GM13977 (cell line): ENCODE data around the gene PIF1.

Experiments
- DNase-seq: peaks from one replicate; pipeline ENCODE4 v3.0.0; 2012; ENCODE audit warnings: low spot score
- CTCF ChIP-seq: IDR thresholded peaks from 2 replicates; pipeline ENCODE4 v1.5.1; 2012; ENCODE audit warnings: mild to moderate bottlenecking, control low read depth; ENCODE audit not compliant: insufficient read depth; ENCODE audit errors: extremely low read depth, missing control alignments
- in situ Hi-C: fragments of 300-500 bp; cut with MboI; formaldehyde crosslinking; loops from one replicate; pipeline ENCODE4 v1.12.0; 2022; ENCODE audit warnings: low sequenced_read_pairs, low pct_unique_long_range_greater_than_20kb, mixed read lengths, inconsistent platforms; ENCODE audit not compliant: unreplicated experiment

The PIF1 gene

DNA sequence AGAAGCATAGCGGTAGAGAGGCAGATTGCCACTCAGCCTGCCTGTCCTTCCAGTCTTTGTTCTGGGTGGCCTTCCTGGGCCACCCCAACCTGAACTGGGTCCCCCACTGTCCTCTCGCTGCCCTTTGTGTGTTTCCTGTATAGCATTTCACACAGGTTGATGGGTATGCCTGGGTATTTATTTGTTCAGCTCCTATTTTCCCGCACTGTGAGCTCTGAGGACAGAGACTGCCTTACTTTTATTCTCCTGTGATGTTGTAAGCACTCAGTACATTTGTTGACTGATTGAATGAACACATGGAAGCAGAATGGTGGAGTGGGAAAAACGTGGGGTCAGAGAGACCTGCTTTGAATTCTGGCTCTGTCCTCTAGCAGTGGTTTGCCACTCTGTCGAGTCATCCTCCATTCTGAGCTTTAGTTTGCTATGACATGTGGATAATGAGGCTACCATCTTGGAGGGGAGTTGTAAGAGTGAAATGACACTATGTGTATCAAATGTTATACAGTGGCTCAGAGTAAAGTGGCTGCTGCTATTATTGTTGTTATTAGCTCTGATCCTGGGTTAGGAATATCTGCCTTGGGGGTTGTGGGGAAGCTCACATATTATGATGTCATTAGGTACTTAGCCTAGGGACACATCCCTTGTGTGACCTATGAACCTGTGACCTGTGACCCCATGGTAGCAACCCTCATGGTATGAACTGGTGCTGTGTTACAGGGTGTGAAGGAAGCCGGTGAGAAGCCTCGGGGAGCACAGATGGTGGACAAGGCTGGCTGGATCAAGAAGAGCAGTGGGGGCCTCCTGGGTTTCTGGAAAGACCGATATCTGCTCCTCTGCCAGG, 22.6 kb upstream of the PIF1 start:
- in situ Hi-C loops = loop anchor here (10.0 kb wide), 1 partner anchor 47 kb away; no protein-coding TSS in a partner anchor
- TF ChIP-seq CTCF = no peak

DNA sequence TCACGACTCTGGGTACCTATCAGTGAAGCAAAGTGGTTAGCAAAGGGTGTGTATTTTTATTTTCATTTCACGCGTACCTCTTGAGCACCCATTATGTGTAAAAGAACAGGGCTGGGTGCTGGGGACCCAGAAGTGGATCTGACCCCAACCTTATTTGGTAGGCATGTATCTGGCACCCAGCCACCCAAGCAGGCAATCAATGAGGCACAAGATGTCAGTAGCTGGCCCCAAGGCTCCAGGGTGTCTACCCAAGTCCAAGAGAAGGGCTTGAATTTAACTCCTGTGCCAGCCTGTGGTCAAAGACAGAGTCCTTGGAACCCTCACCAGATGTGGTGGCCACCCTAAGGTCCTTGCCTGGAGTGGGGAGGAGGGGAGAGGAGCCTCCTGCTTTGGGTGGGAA, 22.0 kb upstream of the PIF1 start:
- in situ Hi-C loops = loop anchor here (10.0 kb wide), 1 partner anchor 47 kb away; no protein-coding TSS in a partner anchor

More for the DNA sequence above, 22.6 kb upstream of the PIF1 start:
- DNase-seq = no peak

DNA sequence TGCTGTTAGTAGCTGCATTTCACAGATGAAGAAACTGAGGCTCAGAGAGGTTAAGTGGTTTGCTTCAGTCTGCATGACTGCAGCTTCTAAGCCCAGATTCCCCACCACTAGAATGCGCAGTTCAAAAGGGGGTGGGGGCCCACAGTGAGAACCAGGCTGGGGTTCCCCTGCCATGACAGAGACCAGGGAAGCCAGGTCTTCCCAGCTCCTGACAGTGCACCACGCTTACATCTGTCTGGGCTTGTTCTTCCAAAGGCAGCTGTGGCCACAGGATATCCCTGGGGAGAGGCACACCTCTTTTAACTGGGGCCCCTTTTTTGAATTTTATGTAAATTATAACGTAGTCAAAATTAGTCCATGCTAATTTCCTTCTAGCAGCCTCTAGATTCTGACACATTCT, 21.6 kb upstream of the PIF1 start:
- DNase-seq = no peak
- in situ Hi-C loops = loop anchor here (10.0 kb wide), 1 partner anchor 48 kb away; no protein-coding TSS in a partner anchor
- TF ChIP-seq CTCF = no peak

More for the DNA sequence above, 22.0 kb upstream of the PIF1 start:
- TF ChIP-seq CTCF = no peak
- DNase-seq = no peak

DNA sequence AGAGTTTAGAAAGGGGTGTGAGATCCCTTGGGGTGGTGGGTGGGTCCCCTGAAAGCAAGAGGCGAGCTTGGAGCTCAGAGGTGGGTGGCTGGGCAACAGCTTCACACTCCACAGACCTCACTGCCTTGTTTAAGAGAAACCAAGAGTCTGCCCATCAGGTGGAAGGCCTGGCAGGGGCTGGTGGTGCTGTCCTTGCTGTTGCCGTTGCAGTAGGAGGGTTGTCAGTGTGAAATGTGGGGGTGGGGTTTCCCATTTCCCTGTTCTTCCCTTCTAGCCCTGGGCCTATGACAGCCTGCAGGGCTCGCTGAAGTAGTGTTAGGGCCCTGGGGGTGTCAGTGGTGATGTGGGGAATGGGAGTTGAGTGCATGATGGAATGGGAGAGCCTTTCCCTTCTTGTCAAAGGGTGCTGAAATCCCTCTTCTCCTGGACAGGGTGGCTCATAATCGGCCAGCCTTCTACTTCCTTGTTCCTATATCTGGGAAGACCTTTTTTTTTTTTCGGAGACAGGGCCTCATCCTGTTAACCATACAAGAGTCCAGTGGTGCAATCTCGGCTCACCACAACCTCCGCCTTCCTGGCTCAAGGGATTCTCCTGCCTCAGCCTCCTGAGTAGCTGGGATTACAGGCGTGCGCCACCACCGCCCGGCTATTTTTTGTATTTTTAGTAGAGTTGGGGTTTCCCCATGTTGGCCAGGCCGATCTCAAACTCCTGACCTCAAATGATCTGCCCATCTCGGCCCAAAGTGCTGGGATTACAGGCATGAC, 20.6 kb upstream of the PIF1 start:
- in situ Hi-C loops = loop anchor here (10.0 kb wide), 1 partner anchor 49 kb away; no protein-coding TSS in a partner anchor
- no peak for DNase-seq
- no peak for TF ChIP-seq CTCF

DNA sequence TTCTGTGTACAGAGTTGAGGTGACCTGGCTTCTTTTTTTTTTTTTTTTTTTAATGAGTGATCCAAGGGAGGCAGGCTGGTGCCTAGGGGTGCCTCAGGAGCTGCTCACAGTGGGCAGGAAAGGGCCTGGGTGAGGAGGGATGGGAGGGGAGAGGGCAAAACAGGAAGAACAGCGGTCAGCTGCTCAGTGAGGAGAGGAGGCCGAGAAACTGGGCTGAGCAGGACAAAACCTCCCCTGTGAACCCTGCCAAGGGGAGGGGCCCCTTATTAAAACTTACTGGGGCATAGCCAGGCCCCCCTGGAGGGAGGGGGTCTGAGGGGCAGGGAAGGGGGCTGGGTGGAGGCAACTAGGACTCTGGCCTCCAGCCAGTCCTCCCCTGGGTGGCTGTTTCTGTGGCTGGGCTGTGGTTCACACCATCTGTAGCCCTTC, 19.8 kb upstream of the PIF1 start:
- TF ChIP-seq CTCF = no peak
- no peak for DNase-seq
- in situ Hi-C loops = loop anchor here (10.0 kb wide), 1 partner anchor 50 kb away; no protein-coding TSS in a partner anchor

- in situ Hi-C loops = loop anchor here (10.0 kb wide), 1 partner anchor 50 kb away; no protein-coding TSS in a partner anchor
- no peak for TF ChIP-seq CTCF
- DNase-seq = peak; percentile 31
Measured at GRCh38 chr15:64844576-64845145, 19.2 kb upstream of the PIF1 start.
